Measurements from ENCODE around the gene MRNIP. TPM values are rescaled to one million over a fixed set of nuclear protein-coding genes. Genes with fewer than 3 reads are reported as not detected.

The MRNIP gene
- total and polyA plus RNA-seq, 2 of the 8 experiments (the other 6 are each of a cell fraction or from before 2014, with no cell fraction given): 29.6 TPM

GRCh38 chr5:179887095-179887494 lies 28.5 kb upstream of the MRNIP start:
- Histone ChIP-seq H3K36me3 (ENCODE audit: control insufficient read depth in 2 of 4, insufficient read depth in 4 of 4, low read length in 3 of 4) (peaks cover 14 to 49% (median 30%) of the 10 kb centered on the region in 4 experiments), H4K91ac (replicated peaks; ENCODE audit: insufficient read length, low read length) (no peak overlapping the region), H3K23ac (ENCODE audit: insufficient read length) (no peak overlapping the region), H4K8ac (ENCODE audit: extremely low read depth, insufficient read depth, low read length) (no peak overlapping the region), H3K27ac (ENCODE audit: low read depth, low read length) (no peak overlapping the region), H3K9ac (replicated peaks in 1 of 4; ENCODE audit: extremely low read depth in 1 of 4, low read depth in 3 of 4, low read length in 3 of 4) (no peak overlapping the region), H3K27me3 (replicated peaks in 1 of 4; ENCODE audit: control insufficient read depth in 3 of 4, extremely low read depth in 1 of 4, insufficient read depth in 3 of 4, low read length in 3 of 4) (no peaks in the 10 kb centered on the region), H3K4me2 (ENCODE audit: insufficient read depth in 1 of 2, low read depth in 2 of 2, low read length in 2 of 2) (no peak overlapping the region), H2BK15ac (ENCODE audit: low read length) (no peak overlapping the region), H3K4me1 (replicated peaks in 1 of 4; ENCODE audit: control insufficient read depth in 3 of 4, insufficient read depth in 4 of 4, low read length in 3 of 4) (no peaks in the 10 kb centered on the region), H3K79me2 (ENCODE audit: control insufficient read depth in 1 of 2, insufficient read depth in 2 of 2, low read length in 2 of 2) (no peaks in the 10 kb centered on the region), H2BK120ac (replicated peaks; ENCODE audit: low read depth, low read length) (no peak overlapping the region), H2BK20ac (ENCODE audit: low read length) (no peak overlapping the region), H2AK5ac (ENCODE audit: low read depth, low read length) (no peak overlapping the region), H3K4ac (replicated peaks; ENCODE audit: insufficient read length, low read depth, low read length) (no peak overlapping the region), H3K56ac (replicated peaks; ENCODE audit: insufficient read length, low read depth, low read length) (no peak overlapping the region), H3K4me3 (ENCODE audit: extremely low read depth in 1 of 4, insufficient read depth in 2 of 4, low read depth in 3 of 4, low read length in 4 of 4) (no peak overlapping the region), H3K9me3 (ENCODE audit: insufficient read depth in 2 of 2, low read depth in 1 of 2, low read length in 1 of 2) (peaks cover 8 to 16% of the 10 kb centered on the region in 2 experiments), H2AFZ (ENCODE audit: low read length) (no peak overlapping the region), H4K5ac (ENCODE audit: insufficient read length, low read depth, low read length) (no peak overlapping the region), H3K14ac (ENCODE audit: insufficient read length) (no peak overlapping the region), H2BK12ac (ENCODE audit: low read depth, low read length) (no peak overlapping the region), H3K23me2 (ENCODE audit: low read depth, low read length) (no peaks in the 10 kb centered on the region), H2BK5ac (ENCODE audit: low read depth, low read length) (no peak overlapping the region), H3K79me1 (ENCODE audit: low read depth, low read length) (peaks cover 3% of the 10 kb centered on the region; the same call in 1 of the 2 replicates), H3K18ac (ENCODE audit: extremely low read depth, low read length) (no peak overlapping the region), H4K20me1 (replicated peaks in 1 of 2; ENCODE audit: control insufficient read depth in 1 of 2, insufficient read depth in 2 of 2, low read length in 2 of 2) (no peaks in the 10 kb centered on the region)
- FAIRE-seq (no peak), DNase-seq (ENCODE audit: low read depth in 1 of 2, low spot score in 2 of 2) (no peak)
- POLR2A ChIA-PET (ENCODE audit: partially characterized antibody): no interaction called here
- CTCF ChIA-PET (ENCODE audit: partially characterized antibody): interaction anchor here (1.6 to 2.9 kb wide), 4 partner anchors 8 to 124 kb away, joined by 4 to 9 read pairs (median 6); no protein-coding TSS in a partner anchor
- 96% methylated on average over 11 of the region's 11 CpGs; no CpG with 5 or more reads in 1 of the 2 experiments for WGBS, 2 experiments (ENCODE audit: extremely low coverage in 1 of 2, insufficient coverage in 1 of 2, insufficient read length in 1 of 2, insufficient replicate concordance in 2 of 2, low coverage in 1 of 2, low lambda C conversion rate in 2 of 2, missing lambda C conversion rate in 1 of 2)
- TF ChIP-seq BCL11A (IDR thresholded peaks at IDR 0.05; ENCODE audit: low read depth in 2 of 2, low read length in 2 of 2) (no peak), KDM1A (IDR thresholded peaks at IDR 0.05; ENCODE audit: borderline replicate concordance, low read length) (no peak), MAX (IDR thresholded peaks at IDR 0.05) (no peak), GTF2F1 (IDR thresholded peaks at IDR 0.05; ENCODE audit: borderline replicate concordance, low read depth, low read length) (no peak), TCF12 (IDR thresholded peaks at IDR 0.05; ENCODE audit: low read depth, low read length) (no peak), RAD21 (IDR thresholded peaks at IDR 0.05 in 1 of 2, conservative IDR thresholded peaks at IDR 0.05 in 1 of 2; ENCODE audit: low read depth in 2 of 2, low read length in 2 of 2) (no peak)
- TF ChIP-seq, protein P1, sequence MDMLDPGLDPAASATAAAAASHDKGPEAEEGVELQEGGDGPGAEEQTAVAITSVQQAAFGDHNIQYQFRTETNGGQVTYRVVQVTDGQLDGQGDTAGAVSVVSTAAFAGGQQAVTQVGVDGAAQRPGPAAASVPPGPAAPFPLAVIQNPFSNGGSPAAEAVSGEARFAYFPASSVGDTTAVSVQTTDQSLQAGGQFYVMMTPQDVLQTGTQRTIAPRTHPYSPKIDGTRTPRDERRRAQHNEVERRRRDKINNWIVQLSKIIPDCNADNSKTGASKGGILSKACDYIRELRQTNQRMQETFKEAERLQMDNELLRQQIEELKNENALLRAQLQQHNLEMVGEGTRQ (IDR thresholded peaks at IDR 0.05; ENCODE audit: low read length): no peak
- TF ChIP-seq, protein P2, sequence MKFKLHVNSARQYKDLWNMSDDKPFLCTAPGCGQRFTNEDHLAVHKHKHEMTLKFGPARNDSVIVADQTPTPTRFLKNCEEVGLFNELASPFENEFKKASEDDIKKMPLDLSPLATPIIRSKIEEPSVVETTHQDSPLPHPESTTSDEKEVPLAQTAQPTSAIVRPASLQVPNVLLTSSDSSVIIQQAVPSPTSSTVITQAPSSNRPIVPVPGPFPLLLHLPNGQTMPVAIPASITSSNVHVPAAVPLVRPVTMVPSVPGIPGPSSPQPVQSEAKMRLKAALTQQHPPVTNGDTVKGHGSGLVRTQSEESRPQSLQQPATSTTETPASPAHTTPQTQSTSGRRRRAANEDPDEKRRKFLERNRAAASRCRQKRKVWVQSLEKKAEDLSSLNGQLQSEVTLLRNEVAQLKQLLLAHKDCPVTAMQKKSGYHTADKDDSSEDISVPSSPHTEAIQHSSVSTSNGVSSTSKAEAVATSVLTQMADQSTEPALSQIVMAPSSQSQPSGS (IDR thresholded peaks at IDR 0.05; ENCODE audit: low read length): no peak

Data from H1 (cell line).